Measurements from ENCODE around the gene PSMB8.

The PSMB8 gene

DNA sequence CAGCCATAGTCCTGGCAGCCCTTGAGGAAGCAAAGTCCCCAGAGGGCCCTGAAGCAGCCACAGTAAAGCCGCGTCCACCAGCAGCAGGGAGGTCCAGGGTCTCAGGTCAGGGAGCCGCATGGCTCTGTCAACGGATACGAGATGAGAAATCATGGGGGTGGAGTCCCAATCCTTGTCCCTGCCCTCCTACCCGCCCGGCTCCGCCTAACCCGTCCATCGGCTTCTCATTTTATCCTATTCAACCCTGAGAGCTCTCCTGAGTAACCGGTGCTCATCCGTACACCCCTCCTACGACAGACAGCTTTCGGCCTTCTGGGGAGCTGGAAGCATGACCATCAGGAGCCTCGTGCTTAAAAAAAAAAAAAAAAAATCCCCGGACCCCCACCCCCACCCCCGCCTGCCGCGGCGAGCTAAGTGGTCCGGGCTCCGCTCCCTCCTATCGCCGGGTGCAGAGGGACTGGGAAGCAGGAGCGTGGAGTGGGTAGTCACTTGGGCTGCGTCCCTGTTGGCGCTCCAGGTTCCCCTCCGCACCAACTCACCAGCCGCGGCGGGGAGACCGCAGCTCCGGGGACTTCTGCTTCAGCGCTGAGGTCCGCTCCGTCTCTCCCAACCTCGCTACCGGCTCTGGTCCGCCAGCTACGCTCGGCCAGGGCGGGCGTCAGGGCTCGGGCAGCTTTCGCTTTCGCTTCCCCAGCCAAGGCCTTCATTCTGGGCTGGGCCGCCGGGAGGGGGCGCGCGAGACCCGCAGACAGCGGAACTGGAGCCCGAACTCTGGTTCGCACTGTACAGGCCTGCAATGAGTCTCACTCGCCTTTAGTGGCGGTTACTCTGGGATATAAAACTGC lies 5.5 kb downstream of the PSMB8 start, which contains the start of gene TAP2:
TSS of gene TAP2 (minus strand) at position 626 of the 845 bp plus-strand sequence. CDS start at position 120, 506 bp downstream.
- Histone ChIP-seq H3K4me3 (ENCODE audit: low read depth, low read length) (peak within 1 kb of the TSS; percentile 86), H3K27me3 (ENCODE audit: control insufficient read depth, insufficient read depth, low read length) (no peaks in the 10 kb centered on the region), H3K9me3 (ENCODE audit: control insufficient read depth, low read length) (no peaks in the 10 kb centered on the region), H3K27ac (peak within 1 kb of the TSS; percentile 89), H3K4me1 (no peaks in the 10 kb centered on the region), H2AFZ (peak within 1 kb of the TSS; percentile 94), H3K36me3 (ENCODE audit: control insufficient read depth, insufficient read depth, low read length) (no peaks in the 10 kb centered on the region), H3K79me2 (no peaks in the 10 kb centered on the region), H3K9ac (peak within 1 kb of the TSS; percentile 70), H3K4me2 (ENCODE audit: low read length) (peak within 1 kb of the TSS; percentile 80)
- TF ChIP-seq, protein P1, sequence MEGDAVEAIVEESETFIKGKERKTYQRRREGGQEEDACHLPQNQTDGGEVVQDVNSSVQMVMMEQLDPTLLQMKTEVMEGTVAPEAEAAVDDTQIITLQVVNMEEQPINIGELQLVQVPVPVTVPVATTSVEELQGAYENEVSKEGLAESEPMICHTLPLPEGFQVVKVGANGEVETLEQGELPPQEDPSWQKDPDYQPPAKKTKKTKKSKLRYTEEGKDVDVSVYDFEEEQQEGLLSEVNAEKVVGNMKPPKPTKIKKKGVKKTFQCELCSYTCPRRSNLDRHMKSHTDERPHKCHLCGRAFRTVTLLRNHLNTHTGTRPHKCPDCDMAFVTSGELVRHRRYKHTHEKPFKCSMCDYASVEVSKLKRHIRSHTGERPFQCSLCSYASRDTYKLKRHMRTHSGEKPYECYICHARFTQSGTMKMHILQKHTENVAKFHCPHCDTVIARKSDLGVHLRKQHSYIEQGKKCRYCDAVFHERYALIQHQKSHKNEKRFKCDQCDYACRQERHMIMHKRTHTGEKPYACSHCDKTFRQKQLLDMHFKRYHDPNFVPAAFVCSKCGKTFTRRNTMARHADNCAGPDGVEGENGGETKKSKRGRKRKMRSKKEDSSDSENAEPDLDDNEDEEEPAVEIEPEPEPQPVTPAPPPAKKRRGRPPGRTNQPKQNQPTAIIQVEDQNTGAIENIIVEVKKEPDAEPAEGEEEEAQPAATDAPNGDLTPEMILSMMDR (IDR thresholded peaks at IDR 0.05) = peak; percentile 97

DNA sequence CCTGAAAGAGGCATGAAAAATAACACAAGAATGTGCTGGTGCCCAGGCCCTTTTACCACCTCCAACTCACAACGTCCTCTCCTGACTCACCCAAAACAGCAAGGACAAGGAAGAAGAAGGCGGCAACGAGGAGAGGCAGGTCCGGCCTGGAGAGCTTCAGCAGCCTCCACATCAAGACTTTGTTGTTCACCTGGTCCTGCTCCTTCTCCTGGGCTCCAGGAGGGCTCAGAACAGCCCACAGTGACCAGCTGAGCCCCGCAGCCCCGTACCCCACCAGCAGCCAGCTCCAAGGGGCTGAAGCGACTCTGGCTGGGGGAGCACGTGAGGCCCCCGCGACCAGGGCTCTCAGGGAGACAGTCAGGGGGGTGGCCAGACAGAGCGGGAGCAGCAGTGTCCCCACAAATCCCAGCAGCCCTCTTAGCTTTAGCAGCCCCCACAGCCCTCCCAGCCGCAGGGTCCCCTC lies 6.2 kb downstream of the PSMB8 start:
- H3K27me3 ChIP-seq (ENCODE audit: control insufficient read depth, insufficient read depth, low read length) = no peaks in the 10 kb centered on the region
- no peak overlapping the region for H3K9ac ChIP-seq
- H3K79me2 ChIP-seq = no peaks in the 10 kb centered on the region
- H3K27ac ChIP-seq = peak overlapping the region; percentile 89
- H3K36me3 ChIP-seq (ENCODE audit: control insufficient read depth, insufficient read depth, low read length) = no peaks in the 10 kb centered on the region
- H3K4me2 ChIP-seq (ENCODE audit: low read length) = peak overlapping the region; percentile 80
- H3K9me3 ChIP-seq (ENCODE audit: control insufficient read depth, low read length) = no peaks in the 10 kb centered on the region
- H2AFZ ChIP-seq = peak overlapping the region; percentile 94
- H3K4me3 ChIP-seq (ENCODE audit: low read depth, low read length) = peak overlapping the region; percentile 86
- no peaks in the 10 kb centered on the region for H3K4me1 ChIP-seq
- TF ChIP-seq, protein P1 (IDR thresholded peaks at IDR 0.05) = no peak

DNA sequence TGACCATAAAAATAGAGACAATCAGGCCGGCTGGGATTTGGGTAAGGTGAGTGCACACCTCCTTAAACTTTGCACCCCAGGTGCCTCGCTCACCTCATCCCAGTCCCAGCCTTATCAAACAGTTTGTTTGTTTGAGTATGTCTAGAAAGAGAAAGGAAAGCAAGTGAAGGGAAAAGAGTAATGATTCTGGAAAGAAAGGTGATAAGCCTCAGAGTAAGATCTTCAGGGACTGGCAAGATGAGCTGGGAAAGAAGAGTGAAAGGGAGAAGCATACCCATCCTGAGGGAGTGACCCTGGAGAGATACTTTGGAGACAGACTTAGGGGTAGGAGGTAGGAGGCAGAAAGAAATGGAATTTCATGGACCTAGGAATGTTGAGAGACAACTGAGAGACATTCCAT lies 7.0 kb downstream of the PSMB8 start:
- Histone ChIP-seq H2AFZ (no peak overlapping the region), H3K9ac (no peak overlapping the region), H3K36me3 (ENCODE audit: control insufficient read depth, insufficient read depth, low read length) (no peaks in the 10 kb centered on the region), H3K27ac (no peak overlapping the region), H3K4me2 (ENCODE audit: low read length) (no peak overlapping the region), H3K9me3 (ENCODE audit: control insufficient read depth, low read length) (no peaks in the 10 kb centered on the region), H3K27me3 (ENCODE audit: control insufficient read depth, insufficient read depth, low read length) (no peaks in the 10 kb centered on the region), H3K79me2 (no peaks in the 10 kb centered on the region), H3K4me3 (ENCODE audit: low read depth, low read length) (no peak overlapping the region), H3K4me1 (no peaks in the 10 kb centered on the region)
- TF ChIP-seq, protein P1 (IDR thresholded peaks at IDR 0.05) = no peak

DNA sequence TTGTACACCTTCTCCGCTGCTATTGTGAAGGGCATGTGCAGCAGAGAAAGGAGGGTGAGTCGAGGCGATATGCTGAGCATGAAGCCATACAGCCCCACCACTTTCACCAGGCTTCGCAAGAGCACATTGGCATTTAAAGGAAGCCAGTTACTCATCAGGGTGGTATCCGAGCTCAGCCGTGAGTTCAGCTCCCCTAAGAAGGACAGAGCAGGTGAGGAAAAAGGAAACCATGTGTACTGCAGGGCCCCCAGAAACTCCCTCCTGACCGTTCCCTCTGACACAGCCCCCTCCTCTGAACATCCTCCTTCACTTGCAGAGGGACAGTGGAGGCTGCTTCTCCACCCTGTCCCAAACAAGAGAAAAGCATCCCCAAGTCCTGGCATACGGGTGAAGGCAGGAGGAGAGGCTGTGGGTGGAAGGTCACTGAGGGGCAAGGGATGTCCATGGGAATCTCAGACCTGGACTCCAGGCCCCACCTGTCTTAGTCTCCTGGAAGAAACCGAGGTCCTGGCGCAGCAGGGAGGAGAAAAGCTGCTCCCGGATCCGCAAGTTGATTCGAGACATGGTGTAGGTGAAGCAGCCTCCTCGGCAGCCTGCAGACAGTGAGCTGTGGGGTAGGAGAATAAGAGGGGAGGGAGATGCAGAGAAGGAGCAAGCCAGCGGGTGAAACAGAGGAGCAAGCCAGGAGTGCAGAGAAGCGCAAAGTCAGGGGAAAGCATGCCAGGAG lies 8.5 kb downstream of the PSMB8 start:
- Histone ChIP-seq H2AFZ (no peak overlapping the region), H3K79me2 (no peaks in the 10 kb centered on the region), H3K4me3 (ENCODE audit: low read depth, low read length) (no peak overlapping the region), H3K4me1 (peaks cover 3% of the 10 kb centered on the region), H3K9me3 (ENCODE audit: control insufficient read depth, low read length) (no peaks in the 10 kb centered on the region), H3K36me3 (ENCODE audit: control insufficient read depth, insufficient read depth, low read length) (no peaks in the 10 kb centered on the region), H3K4me2 (ENCODE audit: low read length) (no peak overlapping the region), H3K9ac (no peak overlapping the region), H3K27me3 (ENCODE audit: control insufficient read depth, insufficient read depth, low read length) (no peaks in the 10 kb centered on the region), H3K27ac (no peak overlapping the region)
- TF ChIP-seq, protein P1 (IDR thresholded peaks at IDR 0.05) = no peak
